Measurements from ENCODE around the gene LRSAM1.

DNA sequence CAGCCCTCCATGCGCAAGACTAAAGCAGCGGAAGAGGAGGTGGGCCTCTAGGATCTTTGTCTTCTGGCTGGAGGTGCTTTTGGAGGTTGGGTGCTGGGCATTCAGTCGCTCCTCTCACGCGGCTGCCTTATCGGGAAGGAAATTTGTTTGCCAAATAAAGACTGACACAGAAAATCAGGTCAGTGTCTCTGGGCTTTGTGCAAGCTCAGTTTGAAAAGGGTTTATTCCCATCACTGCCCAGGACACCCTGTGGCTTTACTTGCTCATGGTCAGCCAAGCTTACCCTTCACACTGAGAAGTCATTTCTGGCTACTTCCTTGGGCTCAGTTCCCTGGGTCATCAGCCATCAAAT lies 43.8 kb upstream of the LRSAM1 start:
- TF ChIP-seq, protein P1, sequence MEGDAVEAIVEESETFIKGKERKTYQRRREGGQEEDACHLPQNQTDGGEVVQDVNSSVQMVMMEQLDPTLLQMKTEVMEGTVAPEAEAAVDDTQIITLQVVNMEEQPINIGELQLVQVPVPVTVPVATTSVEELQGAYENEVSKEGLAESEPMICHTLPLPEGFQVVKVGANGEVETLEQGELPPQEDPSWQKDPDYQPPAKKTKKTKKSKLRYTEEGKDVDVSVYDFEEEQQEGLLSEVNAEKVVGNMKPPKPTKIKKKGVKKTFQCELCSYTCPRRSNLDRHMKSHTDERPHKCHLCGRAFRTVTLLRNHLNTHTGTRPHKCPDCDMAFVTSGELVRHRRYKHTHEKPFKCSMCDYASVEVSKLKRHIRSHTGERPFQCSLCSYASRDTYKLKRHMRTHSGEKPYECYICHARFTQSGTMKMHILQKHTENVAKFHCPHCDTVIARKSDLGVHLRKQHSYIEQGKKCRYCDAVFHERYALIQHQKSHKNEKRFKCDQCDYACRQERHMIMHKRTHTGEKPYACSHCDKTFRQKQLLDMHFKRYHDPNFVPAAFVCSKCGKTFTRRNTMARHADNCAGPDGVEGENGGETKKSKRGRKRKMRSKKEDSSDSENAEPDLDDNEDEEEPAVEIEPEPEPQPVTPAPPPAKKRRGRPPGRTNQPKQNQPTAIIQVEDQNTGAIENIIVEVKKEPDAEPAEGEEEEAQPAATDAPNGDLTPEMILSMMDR (IDR thresholded peaks at IDR 0.05; ENCODE audit: low read length), result no peak
- TF ChIP-seq EZH2 (optimal IDR thresholded peaks at IDR 0.05; ENCODE audit: low read depth, low read length), result no peak
- TF ChIP-seq EZH2phosphoT487 (IDR thresholded peaks at IDR 0.05; ENCODE audit: low read length), result no peak

Measured in MM.1S (cell line).